ENCODE data around the gene SLC6A19.

GRCh38 chr5:1224631-1225030, 23.2 kb downstream of the SLC6A19 start:
- TF ChIP-seq NFIC (IDR thresholded peaks at IDR 0.05; ENCODE audit: low read depth, low read length) (no peak), MTA3 (IDR thresholded peaks at IDR 0.05; ENCODE audit: borderline replicate concordance, low read length) (no peak), CHD4 (IDR thresholded peaks at IDR 0.05) (no peak)
- TF ChIP-seq, protein P1, sequence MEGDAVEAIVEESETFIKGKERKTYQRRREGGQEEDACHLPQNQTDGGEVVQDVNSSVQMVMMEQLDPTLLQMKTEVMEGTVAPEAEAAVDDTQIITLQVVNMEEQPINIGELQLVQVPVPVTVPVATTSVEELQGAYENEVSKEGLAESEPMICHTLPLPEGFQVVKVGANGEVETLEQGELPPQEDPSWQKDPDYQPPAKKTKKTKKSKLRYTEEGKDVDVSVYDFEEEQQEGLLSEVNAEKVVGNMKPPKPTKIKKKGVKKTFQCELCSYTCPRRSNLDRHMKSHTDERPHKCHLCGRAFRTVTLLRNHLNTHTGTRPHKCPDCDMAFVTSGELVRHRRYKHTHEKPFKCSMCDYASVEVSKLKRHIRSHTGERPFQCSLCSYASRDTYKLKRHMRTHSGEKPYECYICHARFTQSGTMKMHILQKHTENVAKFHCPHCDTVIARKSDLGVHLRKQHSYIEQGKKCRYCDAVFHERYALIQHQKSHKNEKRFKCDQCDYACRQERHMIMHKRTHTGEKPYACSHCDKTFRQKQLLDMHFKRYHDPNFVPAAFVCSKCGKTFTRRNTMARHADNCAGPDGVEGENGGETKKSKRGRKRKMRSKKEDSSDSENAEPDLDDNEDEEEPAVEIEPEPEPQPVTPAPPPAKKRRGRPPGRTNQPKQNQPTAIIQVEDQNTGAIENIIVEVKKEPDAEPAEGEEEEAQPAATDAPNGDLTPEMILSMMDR (IDR thresholded peaks at IDR 0.05 in 2 of 3, conservative IDR thresholded peaks at IDR 0.05 in 1 of 3; ENCODE audit: control insufficient read depth in 2 of 3, extremely low read depth in 1 of 3, insufficient read depth in 1 of 3, low read depth in 3 of 3, low read length in 3 of 3) = no peak

Measured in GM12878 (cell line).